HEK293 (cell line): ENCODE data around the gene LMAN1L.

ENCODE experiments used
- AEBP2 ChIP-seq: fragments of 450-650 bp; formaldehyde crosslinking; IDR thresholded peaks from 2 replicates; pipeline ENCODE4 v1.5.1; 2016; ENCODE audit warnings: missing biosample characterization, missing genetic modification characterization, borderline replicate concordance
- ATF2 ChIP-seq: fragments of 450-650 bp; formaldehyde crosslinking; IDR thresholded peaks from 2 replicates; pipeline ENCODE4 v1.5.1; 2016; ENCODE audit warnings: missing biosample characterization, missing genetic modification characterization, low read depth
- BCL11A ChIP-seq: fragments of 450-650 bp; formaldehyde crosslinking; IDR thresholded peaks from 2 replicates; pipeline ENCODE4 v1.5.1; 2016; ENCODE audit warnings: low read depth, missing biosample characterization, missing genetic modification characterization
- BCL6B ChIP-seq: fragments of 450-650 bp; formaldehyde crosslinking; IDR thresholded peaks from 2 replicates; pipeline ENCODE4 v1.5.1; 2017; ENCODE audit warnings: missing biosample characterization, missing genetic modification characterization
- HIC1 ChIP-seq: fragments of 450-650 bp; formaldehyde crosslinking; IDR thresholded peaks from 2 replicates; pipeline ENCODE4 v1.5.1; 2016; ENCODE audit warnings: missing biosample characterization, missing genetic modification characterization
- KLF9 ChIP-seq: fragments of 450-650 bp; formaldehyde crosslinking; IDR thresholded peaks from 2 replicates; pipeline ENCODE4 v1.5.1; 2016; ENCODE audit warnings: missing biosample characterization, missing genetic modification characterization, low read depth
- OVOL3 ChIP-seq: fragments of 450-650 bp; formaldehyde crosslinking; IDR thresholded peaks from 2 replicates; pipeline ENCODE4 v1.5.1; 2016; ENCODE audit warnings: missing biosample characterization, missing genetic modification characterization
- PRDM1 ChIP-seq: fragments of 450-650 bp; formaldehyde crosslinking; IDR thresholded peaks from 2 replicates; pipeline ENCODE4; 2016; ENCODE audit warnings: missing biosample characterization, missing genetic modification characterization
- YY1 ChIP-seq: fragments of 450-650 bp; formaldehyde crosslinking; IDR thresholded peaks from 2 replicates; pipeline ENCODE4 v1.5.1; 2018; ENCODE audit warnings: missing biosample characterization, missing genetic modification characterization
- YY2 ChIP-seq: fragments of 450-650 bp; formaldehyde crosslinking; IDR thresholded peaks from 2 replicates; pipeline ENCODE4 v1.5.1; 2016; ENCODE audit warnings: missing biosample characterization, missing genetic modification characterization
- ZNF146 ChIP-seq: fragments of 450-650 bp; formaldehyde crosslinking; IDR thresholded peaks from 2 replicates; pipeline ENCODE4 v1.5.1; 2016; ENCODE audit warnings: missing biosample characterization, missing genetic modification characterization
- ZNF155 ChIP-seq: fragments of 450-650 bp; formaldehyde crosslinking; IDR thresholded peaks from 2 replicates; pipeline ENCODE4 v1.5.1; 2016; ENCODE audit warnings: missing biosample characterization, missing genetic modification characterization
- ZNF211 ChIP-seq: fragments of 450-650 bp; formaldehyde crosslinking; IDR thresholded peaks from 2 replicates; pipeline ENCODE4 v1.5.1; 2016; ENCODE audit warnings: low read depth, missing biosample characterization, missing genetic modification characterization
- ZNF214 ChIP-seq: fragments of 450-650 bp; formaldehyde crosslinking; IDR thresholded peaks from 2 replicates; pipeline ENCODE4 v1.5.1; 2017; ENCODE audit warnings: missing biosample characterization, mild to moderate bottlenecking, missing genetic modification characterization, borderline replicate concordance
- ZNF302 ChIP-seq: fragments of 450-650 bp; formaldehyde crosslinking; IDR thresholded peaks from 2 replicates; pipeline ENCODE4 v1.5.1; 2016; ENCODE audit warnings: missing biosample characterization, missing genetic modification characterization, low read depth
- ZNF341 ChIP-seq: fragments of 450-650 bp; formaldehyde crosslinking; IDR thresholded peaks from 2 replicates; pipeline ENCODE4; 2016; ENCODE audit warnings: low read depth, missing biosample characterization, missing genetic modification characterization
- ZNF354C ChIP-seq: fragments of 450-650 bp; formaldehyde crosslinking; IDR thresholded peaks from 2 replicates; pipeline ENCODE4 v1.5.1; 2016; ENCODE audit warnings: missing biosample characterization, missing genetic modification characterization, low read depth, borderline replicate concordance
- ZNF394 ChIP-seq: fragments of 450-650 bp; formaldehyde crosslinking; IDR thresholded peaks from 2 replicates; pipeline ENCODE4 v1.5.1; 2016; ENCODE audit warnings: missing biosample characterization, missing genetic modification characterization, mild to moderate bottlenecking, moderate library complexity, borderline replicate concordance
- ZNF416 ChIP-seq: fragments of 450-650 bp; formaldehyde crosslinking; IDR thresholded peaks from 2 replicates; pipeline ENCODE4 v1.5.1; 2016; ENCODE audit warnings: missing biosample characterization, missing genetic modification characterization
- ZNF529 ChIP-seq: fragments of 450-650 bp; formaldehyde crosslinking; IDR thresholded peaks from 2 replicates; pipeline ENCODE4 v1.5.1; 2017; ENCODE audit warnings: missing genetic modification characterization, missing biosample characterization; ENCODE audit not compliant: insufficient replicate concordance
- ZNF544 ChIP-seq: fragments of 450-650 bp; formaldehyde crosslinking; IDR thresholded peaks from 2 replicates; pipeline ENCODE4 v1.5.0; 2017; ENCODE audit warnings: missing biosample characterization, missing genetic modification characterization
- ZNF664 ChIP-seq: fragments of 450-650 bp; formaldehyde crosslinking; IDR thresholded peaks from 2 replicates; pipeline ENCODE4 v1.5.1; 2016; ENCODE audit warnings: missing biosample characterization, missing genetic modification characterization
- ZNF677 ChIP-seq: fragments of 450-650 bp; IDR thresholded peaks from 2 replicates; pipeline ENCODE4 v1.5.0; 2018; ENCODE audit warnings: missing biosample characterization, mild to moderate bottlenecking, missing genetic modification characterization, moderate library complexity
- ZNF704 ChIP-seq: fragments of 450-650 bp; formaldehyde crosslinking; IDR thresholded peaks from 2 replicates; pipeline ENCODE4 v1.5.1; 2016; ENCODE audit warnings: missing biosample characterization, missing genetic modification characterization
- ZNF785 ChIP-seq: fragments of 450-650 bp; formaldehyde crosslinking; IDR thresholded peaks from 2 replicates; pipeline ENCODE4 v1.5.1; 2016; ENCODE audit warnings: missing biosample characterization, missing genetic modification characterization
- ZNF837 ChIP-seq: fragments of 450-650 bp; formaldehyde crosslinking; IDR thresholded peaks from 2 replicates; pipeline ENCODE4 v1.5.1; 2016; ENCODE audit warnings: missing biosample characterization, missing genetic modification characterization

The LMAN1L gene

GRCh38 chr15:74842581-74843444, 30.2 kb downstream of the LMAN1L start, which contains the start of gene ULK3 (continued):
- TF ChIP-seq ZNF354C (tag by site-specific recombination) (no peak), ZNF302 (tag by site-specific recombination) (no peak), ZNF394 (tag by site-specific recombination) (peak; percentile 8; the same call in 1 of the 2 replicates), ZNF704 (tag by site-specific recombination) (0 out of 2 replicates have a peak, but pooled peaks have one; percentile 26), ZNF146 (no peak), ZNF837 (no peak), ZNF529 (no peak), ZNF341 (tag by site-specific recombination) (peak; percentile 93), ZNF211 (tag by site-specific recombination) (no peak), YY2 (tag by site-specific recombination) (peak; percentile 43; the same call in 1 of the 2 replicates), OVOL3 (tag by site-specific recombination) (no peak), ZNF677 (tag by site-specific recombination) (peak; percentile 56; the same call in 1 of the 2 replicates), BCL11A (tag by site-specific recombination) (no peak), ATF2 (tag by site-specific recombination) (no peak), HIC1 (tag by site-specific recombination) (0 out of 2 replicates have a peak, but pooled peaks have one; percentile 54), AEBP2 (tag by site-specific recombination) (no peak), YY1 (tag by site-specific recombination) (peak; percentile 11; the same call in 1 of the 2 replicates), ZNF544 (tag by site-specific recombination) (no peak), KLF9 (tag by site-specific recombination) (peak; percentile 36; the same call in 1 of the 2 replicates), ZNF214 (tag by site-specific recombination) (no peak), BCL6B (tag by site-specific recombination) (no peak), ZNF785 (0 out of 2 replicates have a peak, but pooled peaks have one; percentile 24), ZNF664 (tag by site-specific recombination) (no peak), ZNF416 (tag by site-specific recombination) (no peak), PRDM1 (tag by site-specific recombination) (no peak), ZNF155 (tag by site-specific recombination) (no peak)
